ENCODE measurements around the gene AKAP10.
"Not testable (repeated sequence)": the region's sequence is repeated elsewhere in the genome, so short reads cannot be mapped to it uniquely, and the experiment has no call there.

AKAP10 gene

GRCh38 chr17:19978805-19979211 is 1.2 kb upstream of the AKAP10 start:
- DNase-seq: peak; percentile 23 to 66 (median 48)

GRCh38 chr17:19978209-19978802 is 678 bp upstream of the AKAP10 start:
- DNase-seq: peak; percentile 79 to 92 (median 88)

- DNase-seq: no peak
These were observed 2.0 kb downstream of the AKAP10 start for GRCh38 chr17:19975601-19976000.

- DNase-seq: no peak
These were observed 4.5 kb downstream of the AKAP10 start for GRCh38 chr17:19973156-19973555.

GRCh38 chr17:19962954-19963353 is 14.7 kb downstream of the AKAP10 start:
- not testable (repeated sequence) for DNase-seq

- no peak for DNase-seq
These were observed 19.6 kb downstream of the AKAP10 start for GRCh38 chr17:19958023-19958422.

GRCh38 chr17:19955099-19955498 is 22.5 kb downstream of the AKAP10 start:
- no peak for DNase-seq

- DNase-seq: not testable (repeated sequence)
These were observed 26.2 kb downstream of the AKAP10 start for GRCh38 chr17:19951411-19951810.

GRCh38 chr17:19950624-19951195 is 26.9 kb downstream of the AKAP10 start:
- DNase-seq: not testable (repeated sequence)

GRCh38 chr17:19948116-19948943 is 29.3 kb downstream of the AKAP10 start:
- peak; percentile 12 to 56 (median 35) for DNase-seq

- DNase-seq: no peak
These were observed 30.7 kb downstream of the AKAP10 start for GRCh38 chr17:19946921-19947320.

- DNase-seq: no peak
These were observed 32.5 kb downstream of the AKAP10 start for GRCh38 chr17:19945009-19945626.

- DNase-seq: no peak
These were observed 34.0 kb downstream of the AKAP10 start for GRCh38 chr17:19943599-19943998.

- no peak for DNase-seq
These were observed 34.6 kb downstream of the AKAP10 start for GRCh38 chr17:19943026-19943425.

- no peak for DNase-seq
These were observed 36.7 kb downstream of the AKAP10 start for GRCh38 chr17:19940722-19941464.

GRCh38 chr17:19939993-19940721 is 37.5 kb downstream of the AKAP10 start:
- no peak for DNase-seq

- no peak for DNase-seq
These were observed 38.9 kb downstream of the AKAP10 start for GRCh38 chr17:19938736-19939135.

GRCh38 chr17:19937522-19937921 is 40.1 kb downstream of the AKAP10 start:
- no peak for DNase-seq

GRCh38 chr17:19935169-19935568 is 42.5 kb downstream of the AKAP10 start:
- no peak for DNase-seq

- DNase-seq: no peak
These were observed 44.0 kb downstream of the AKAP10 start for GRCh38 chr17:19933628-19934027.

- no peak for DNase-seq
These were observed 44.4 kb downstream of the AKAP10 start for GRCh38 chr17:19933221-19933620.

- no peak for DNase-seq
These were observed 49.3 kb downstream of the AKAP10 start for GRCh38 chr17:19928299-19928698.

Measured in suppressor macrophage (primary cell).